ENCODE results near the gene OPN1MW.
"Not testable (repeated sequence)": the region's sequence is repeated elsewhere in the genome, so short reads cannot be mapped to it uniquely, and the experiment has no call there.

Gene OPN1MW

DNA sequence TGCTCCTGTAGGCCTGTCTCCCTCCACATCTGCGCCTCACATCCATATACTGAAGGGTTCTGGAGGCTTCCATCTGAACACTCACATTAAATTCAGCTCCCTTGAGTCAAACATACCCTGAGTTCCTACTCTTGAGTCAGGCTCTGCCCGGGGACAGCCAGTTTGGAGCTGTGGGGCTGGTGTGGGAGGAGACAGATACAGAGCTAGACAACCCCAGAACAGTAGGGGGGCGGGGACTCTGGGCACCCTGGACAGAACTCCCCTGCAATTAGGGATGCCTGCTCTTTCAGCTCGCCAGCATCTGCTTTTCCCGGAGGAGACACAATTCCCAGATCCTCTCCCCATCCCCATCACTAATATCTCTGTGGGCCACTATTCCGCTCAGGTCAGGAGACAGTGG lies 42.9 kb downstream of the OPN1MW start:
- DNase-seq (ENCODE audit: low read depth); H3K4me3 ChIP-seq (ENCODE audit: control insufficient read depth, low read depth, low read length): not testable (repeated sequence)

DNA sequence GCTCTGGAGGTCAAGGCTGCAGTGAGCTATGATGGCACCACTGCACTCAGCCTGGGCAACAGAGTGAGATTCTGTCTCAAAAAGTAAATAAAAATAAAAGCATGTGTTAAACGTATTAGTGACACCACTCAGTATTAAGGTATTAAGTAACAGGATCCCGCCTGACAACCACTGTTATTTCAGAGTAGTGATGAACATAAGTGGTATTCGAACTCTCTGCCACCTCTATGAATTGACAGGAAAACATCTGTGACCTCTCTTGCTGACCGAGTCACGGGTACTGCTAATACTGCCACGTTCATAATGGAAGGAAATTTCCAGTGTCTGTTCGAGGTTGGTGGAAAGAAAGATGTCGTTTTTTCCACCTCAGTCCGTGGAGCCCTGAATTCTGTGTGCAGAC lies 44.3 kb downstream of the OPN1MW start:
- DNase-seq (ENCODE audit: low read depth) = not testable (repeated sequence)

DNA sequence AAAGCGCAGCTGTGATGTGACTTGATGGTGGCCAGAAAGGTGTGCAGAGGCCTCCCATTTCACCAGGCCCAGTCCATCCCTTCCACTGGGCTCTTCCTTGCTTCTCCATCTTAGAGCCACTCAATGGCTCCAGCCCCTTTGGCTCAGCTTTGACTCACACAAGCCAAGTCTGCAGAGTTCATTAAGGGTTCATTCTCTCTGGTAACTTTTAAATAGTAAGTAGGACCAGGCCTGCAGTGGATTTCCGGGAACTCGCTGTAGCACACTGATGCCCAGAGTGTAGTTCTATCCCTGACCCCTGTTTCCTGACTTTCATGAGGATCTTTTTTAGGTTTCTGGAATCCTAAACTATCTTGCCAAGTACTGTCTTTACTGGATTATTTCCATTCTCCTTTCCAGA lies 49.0 kb downstream of the OPN1MW start:
- H3K4me3 ChIP-seq (ENCODE audit: control insufficient read depth, low read depth, low read length); DNase-seq (ENCODE audit: low read depth): not testable (repeated sequence)

More for the DNA sequence above, 44.3 kb downstream of the OPN1MW start:
- not testable (repeated sequence) for H3K4me3 ChIP-seq (ENCODE audit: control insufficient read depth, low read depth, low read length)

DNA sequence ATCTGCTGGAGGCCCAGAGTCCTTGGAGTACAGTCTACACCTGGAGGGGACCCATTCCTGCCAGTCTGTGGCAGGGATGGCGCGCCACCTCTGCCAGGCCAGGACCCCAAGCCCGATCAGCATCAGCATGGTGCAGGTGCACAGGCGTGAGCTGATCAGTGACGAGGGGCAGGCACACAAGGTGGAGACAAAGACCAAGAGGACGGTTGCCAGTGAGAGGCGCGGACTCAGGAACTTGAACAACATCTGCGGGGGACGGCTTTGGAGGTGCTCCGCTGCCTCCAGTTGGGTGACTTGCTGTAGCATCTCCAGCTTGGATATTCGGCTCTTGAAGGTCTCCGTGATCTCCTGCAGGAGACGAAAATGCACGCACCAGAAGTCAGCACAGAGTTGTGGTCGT lies 51.2 kb downstream of the OPN1MW start:
- not testable (repeated sequence) for DNase-seq (ENCODE audit: low read depth)

DNA sequence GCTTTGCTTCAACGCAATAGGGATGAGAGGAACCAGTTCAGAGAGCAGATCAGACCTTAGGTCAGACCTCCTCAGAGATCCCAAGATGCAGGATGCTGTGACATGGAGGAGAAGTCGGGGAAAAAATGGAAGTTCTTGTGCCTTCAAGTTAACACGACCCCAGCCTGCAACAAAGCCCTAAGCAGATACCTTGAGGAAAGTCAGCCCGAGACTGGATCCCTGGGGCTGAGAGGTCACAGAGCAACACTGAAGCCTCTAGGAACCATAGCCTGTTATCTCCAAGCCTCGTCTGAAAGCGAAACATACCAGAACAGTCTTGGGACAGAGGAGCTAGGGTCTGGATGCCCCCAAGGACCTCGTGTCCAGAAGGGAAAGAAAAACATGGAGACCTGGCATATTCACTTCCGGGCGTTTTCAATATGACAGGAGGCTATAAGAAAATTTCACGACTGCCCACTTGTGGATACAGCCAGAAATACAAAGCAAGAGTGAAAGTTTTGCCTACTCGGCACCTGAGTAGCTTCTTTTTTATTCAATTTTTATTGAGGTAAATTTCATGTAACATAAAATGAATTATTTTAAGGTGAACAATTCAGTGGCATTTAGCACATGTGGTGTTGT lies 56.7 kb downstream of the OPN1MW start:
- H3K4me3 ChIP-seq (ENCODE audit: control insufficient read depth, low read depth, low read length); DNase-seq (ENCODE audit: low read depth): not testable (repeated sequence)

More for the DNA sequence above, 51.2 kb downstream of the OPN1MW start:
- H3K4me3 ChIP-seq (ENCODE audit: control insufficient read depth, low read depth, low read length) = not testable (repeated sequence)

DNA sequence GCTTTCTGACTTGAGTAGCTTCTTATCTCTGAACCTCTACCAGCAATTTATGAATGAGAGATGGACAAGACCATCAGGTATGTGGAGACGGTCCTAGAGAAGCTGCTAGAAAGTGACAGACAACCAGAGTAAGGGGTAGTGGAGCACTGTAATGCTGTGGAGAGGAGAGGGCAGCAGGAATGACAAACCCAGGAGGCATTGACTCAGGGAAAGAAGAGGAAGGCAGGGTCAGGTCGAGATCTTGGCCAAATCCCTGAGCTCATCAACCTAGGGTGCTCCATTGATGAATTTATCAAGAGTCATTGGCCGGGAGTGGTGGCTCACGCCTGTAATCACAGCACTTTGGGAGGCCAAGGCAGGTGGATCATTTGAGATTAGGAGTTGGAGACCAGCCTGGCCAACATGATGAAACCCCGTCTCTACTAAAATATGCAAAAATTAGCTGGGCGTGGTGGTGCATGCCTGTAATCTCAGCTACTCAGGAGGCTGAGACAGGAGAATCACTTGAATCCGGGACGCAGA lies 57.6 kb downstream of the OPN1MW start:
- DNase-seq (ENCODE audit: low read depth); H3K4me3 ChIP-seq (ENCODE audit: control insufficient read depth, low read depth, low read length): not testable (repeated sequence)
